Coronary artery (tissue), 2 donors: ENCODE measurements around the gene SCFD2.

Experiments
- DNase-seq: peaks from one replicate; pipeline ENCODE4 v3.0.0-alpha.2; 2017; ENCODE audit warnings: low spot score
- H3K27ac ChIP-seq, 2 donors: fragments of 200-600 bp; sonication (generic); one replicate each; pipeline ENCODE4 v1.5.1; 2016 to 2019
- H3K4me3 ChIP-seq: fragments of 200-600 bp; sonication (generic); 2 replicates; pipeline ENCODE4 v1.5.1; 2016; ENCODE audit warnings: mild to moderate bottlenecking, moderate library complexity
- CTCF ChIP-seq: fragments of 200-600 bp; sonication (generic); IDR thresholded peaks from one replicate; pipeline ENCODE4 v1.5.1; 2019; ENCODE audit warnings: antibody characterized with exemption

SCFD2 gene

GRCh38 chr4:52939325-52939724, 426.5 kb downstream of the SCFD2 start:
- H3K27ac ChIP-seq: no peak overlapping the region
- no peak for TF ChIP-seq CTCF
- DNase-seq: no peak
- H3K4me3 ChIP-seq: no peak overlapping the region

- no peak for TF ChIP-seq CTCF
- no peak for DNase-seq
- H3K4me3 ChIP-seq: no peak overlapping the region
- H3K27ac ChIP-seq: no peak overlapping the region
Measured at GRCh38 chr4:52937829-52938228, 428.0 kb downstream of the SCFD2 start.

- TF ChIP-seq CTCF: no peak
- no peak overlapping the region for H3K27ac ChIP-seq
- no peak for DNase-seq
- no peak overlapping the region for H3K4me3 ChIP-seq
Measured at GRCh38 chr4:52936729-52937128, 429.1 kb downstream of the SCFD2 start.

- TF ChIP-seq CTCF: no peak
- Histone ChIP-seq H3K4me3 (no peak overlapping the region), H3K27ac (no peak overlapping the region)
- no peak for DNase-seq
Measured at GRCh38 chr4:52935317-52935716, 430.5 kb downstream of the SCFD2 start.

- Histone ChIP-seq H3K4me3 (no peak overlapping the region), H3K27ac (no peak overlapping the region)
- no peak for TF ChIP-seq CTCF
- no peak for DNase-seq
Measured at GRCh38 chr4:52933738-52934137, 432.1 kb downstream of the SCFD2 start.

- no peak for TF ChIP-seq CTCF
- Histone ChIP-seq H3K27ac (no peak overlapping the region), H3K4me3 (no peak overlapping the region)
- no peak for DNase-seq
Measured at GRCh38 chr4:52932591-52933470, 433.0 kb downstream of the SCFD2 start.

GRCh38 chr4:52931243-52931642, 434.6 kb downstream of the SCFD2 start:
- Histone ChIP-seq H3K27ac (no peak overlapping the region), H3K4me3 (no peak overlapping the region)
- DNase-seq: no peak
- no peak for TF ChIP-seq CTCF
